Spleen (tissue), 11 donors: ENCODE measurements around the gene ST8SIA4. TPM values are rescaled to one million over a fixed set of nuclear protein-coding genes. Genes with fewer than 3 reads are reported as not detected.

Experiments used
- DNase-seq: peaks from one replicate; pipeline ENCODE4 v3.0.0-alpha.2; 2020
- H3K27ac ChIP-seq, 8 donors: fragments of 200-600 bp; sonication (generic) in 7 of 8; 1 replicate in 4 of 8; 2 replicates in 4 of 8; pipeline versions ENCODE4 v1.5.0 to v1.8.0; 2016 to 2021; ENCODE audit warnings: inconsistent platforms in 4 of 8, mild to moderate bottlenecking in 4 of 8, moderate library complexity in 1 of 8
- H3K27me3 ChIP-seq, 7 donors: fragments of 200-600 bp; sonication (generic) in 6 of 7; replicated peaks in 1 of 7; 1 replicate in 4 of 7; 2 replicates in 3 of 7; pipeline versions ENCODE4 v1.5.0 to v1.8.0; 2016 to 2021; ENCODE audit warnings: inconsistent platforms in 3 of 7, mild to moderate bottlenecking in 1 of 7
- H3K36me3 ChIP-seq, 6 donors: fragments of 200-600 bp; sonication (generic) in 5 of 6; 1 replicate in 4 of 6; 2 replicates in 2 of 6; pipeline versions ENCODE4 v1.5.0 to v1.8.0; 2016 to 2021; ENCODE audit warnings: inconsistent platforms in 2 of 6
- H3K4me1 ChIP-seq, 6 donors: fragments of 200-600 bp; sonication (generic) in 5 of 6; 1 replicate in 3 of 6; 2 replicates in 3 of 6; pipeline versions ENCODE4 v1.5.0 to v1.8.0; 2016 to 2021; ENCODE audit warnings: inconsistent platforms in 3 of 6
- H3K4me3 ChIP-seq, 8 donors: fragments of 200-600 bp; sonication (generic) in 7 of 8; 1 replicate in 4 of 8; 2 replicates in 4 of 8; pipeline versions ENCODE4 v1.5.0 to v1.8.0; 2016 to 2021; ENCODE audit warnings: inconsistent platforms in 4 of 8, mild to moderate bottlenecking in 4 of 8, moderate library complexity in 2 of 8
- H3K9me3 ChIP-seq, 8 donors: fragments of 200-600 bp; sonication (generic) in 7 of 8; 1 replicate in 4 of 8; 2 replicates in 4 of 8; pipeline versions ENCODE4 v1.5.0 to v1.8.0; 2016 to 2021; ENCODE audit warnings: inconsistent platforms in 4 of 8
- POLR2A ChIP-seq, 3 donors: fragments of 450-650 bp; IDR thresholded peaks; one replicate each; pipeline ENCODE4 v1.5.1; 2017; ENCODE audit warnings: antibody characterized with exemption in 3 of 3, mild to moderate bottlenecking in 1 of 3
- POLR2AphosphoS5 ChIP-seq, 3 donors: sonication (generic); formaldehyde crosslinking; IDR thresholded peaks; one replicate each; pipeline ENCODE4 v1.5.1; 2017; ENCODE audit warnings: antibody characterized with exemption in 3 of 3
- WGBS, 5 donors: extraction: QIAGEN DNeasy Blood & Tissue Kit in 3 of 5; methylation state at CpG; one replicate each; pipeline versions ENCODE4 v1.1.5 to v1.1.7; 2013 to 2018; 5-methylcytosine and 5-hydroxymethylcytosine counted together
- intact Hi-C: fragments of 100-400 bp; cut with DNase I; formaldehyde crosslinking; loops from one replicate; pipeline ENCODE4 v1.15.0; 2023; ENCODE audit warnings: low total_unique reads
- polyA plus RNA-seq, 3 donors: library from polyadenylated mRNA; stranded (reverse); fragments of 200-250 nt; gene quantifications; one replicate each; pipeline ENCODE4 v1.2.1, GENCODE V29; 2013
- total RNA-seq, 7 donors: library from RNA; depleted of rRNA in 3 of 7; stranded (reverse); fragments of >200 nt in 3 of 7; fragmentation: NEBNext Ultra II Directional in 4 of 7; extraction: Animal tissue kit (Norgen Biotek cat#: 25700) in 4 of 7; gene quantifications; one replicate each; pipeline versions ENCODE4 v1.1.0 to v1.2.1, GENCODE V29; 2016 to 2021
- TF ChIP-seq, protein P1 (sequence below), 11 experiments: fragments of 200-600 bp in 7 of 11; fragments of 450-650 bp in 4 of 11; sonication (generic) in 4 of 11; IDR thresholded peaks in 8 of 11; conservative IDR thresholded peaks in 3 of 11; 1 replicate in 7 of 11; 2 replicates in 4 of 11; pipeline versions ENCODE4 v1.4.0 to v1.8.0; 2016 to 2021; ENCODE audit warnings: antibody characterized with exemption in 11 of 11, inconsistent platforms in 4 of 11, mild to moderate bottlenecking in 1 of 11
- donor health status: healthy with polysubstance abuse.
- donor health status: DM: no; HTN: no; CAD: no; lungs with moderate emphysema.
- donor health status: DM: no; HTN: no; CAD: no.
- donor health status: Bipolar disorder and iron deficiency.
- donor health status: healthy.
- donor health status: DM: no; HTN: no; CAD: no.
- donor health status: DM: yes; HTN: yes; CAD: no.

Gene ST8SIA4
- total and polyA plus RNA-seq, 10 donors = 6.5 to 56.1 (median 39.7) TPM

DNA sequence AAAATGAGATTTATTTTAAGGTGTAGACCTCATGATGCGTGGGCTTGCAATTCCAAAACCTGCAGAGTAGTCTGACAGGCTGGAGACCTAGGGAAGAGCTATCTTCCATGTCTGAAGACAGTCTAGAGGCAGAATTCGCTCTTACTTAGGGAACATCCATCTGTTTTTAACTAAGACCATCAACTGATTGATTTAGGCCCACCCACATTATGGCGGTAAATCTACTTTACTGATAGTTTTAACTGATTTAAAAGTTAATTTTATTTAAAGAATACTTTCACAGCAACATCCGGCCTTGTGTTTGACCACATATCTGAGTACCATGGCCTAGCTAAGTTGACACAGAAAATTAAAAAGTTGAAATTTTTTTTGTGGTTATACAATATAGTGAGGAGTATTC, 6.0 kb upstream of the ST8SIA4 start:
- 92 to 98% (median 96%) methylated on average over 4 of the region's 4 CpGs for WGBS, 5 donors
- H3K9me3 ChIP-seq = no peaks in the 10 kb centered on the region
- TF ChIP-seq POLR2A (IDR thresholded peaks at IDR 0.05) = no peak
- no peak for TF ChIP-seq POLR2AphosphoS5 (IDR thresholded peaks at IDR 0.05)
- TF ChIP-seq, protein P1, sequence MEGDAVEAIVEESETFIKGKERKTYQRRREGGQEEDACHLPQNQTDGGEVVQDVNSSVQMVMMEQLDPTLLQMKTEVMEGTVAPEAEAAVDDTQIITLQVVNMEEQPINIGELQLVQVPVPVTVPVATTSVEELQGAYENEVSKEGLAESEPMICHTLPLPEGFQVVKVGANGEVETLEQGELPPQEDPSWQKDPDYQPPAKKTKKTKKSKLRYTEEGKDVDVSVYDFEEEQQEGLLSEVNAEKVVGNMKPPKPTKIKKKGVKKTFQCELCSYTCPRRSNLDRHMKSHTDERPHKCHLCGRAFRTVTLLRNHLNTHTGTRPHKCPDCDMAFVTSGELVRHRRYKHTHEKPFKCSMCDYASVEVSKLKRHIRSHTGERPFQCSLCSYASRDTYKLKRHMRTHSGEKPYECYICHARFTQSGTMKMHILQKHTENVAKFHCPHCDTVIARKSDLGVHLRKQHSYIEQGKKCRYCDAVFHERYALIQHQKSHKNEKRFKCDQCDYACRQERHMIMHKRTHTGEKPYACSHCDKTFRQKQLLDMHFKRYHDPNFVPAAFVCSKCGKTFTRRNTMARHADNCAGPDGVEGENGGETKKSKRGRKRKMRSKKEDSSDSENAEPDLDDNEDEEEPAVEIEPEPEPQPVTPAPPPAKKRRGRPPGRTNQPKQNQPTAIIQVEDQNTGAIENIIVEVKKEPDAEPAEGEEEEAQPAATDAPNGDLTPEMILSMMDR (IDR thresholded peaks at IDR 0.05 in 8 of 11, conservative IDR thresholded peaks at IDR 0.05 in 3 of 11) = no peak
- no peak overlapping the region for H3K4me3 ChIP-seq
- H3K36me3 ChIP-seq = no peaks in the 10 kb centered on the region
- peaks cover 0 to 27% (median 15%) of the 10 kb centered on the region in 6 donors for H3K4me1 ChIP-seq
- DNase-seq = no peak
- intact Hi-C loops = loop anchor here (10.0 kb wide), 2 partner anchors 64 to 124 kb away; no protein-coding TSS in a partner anchor
- no peak overlapping the region for H3K27ac ChIP-seq
- H3K27me3 ChIP-seq = no peaks in the 10 kb centered on the region

DNA sequence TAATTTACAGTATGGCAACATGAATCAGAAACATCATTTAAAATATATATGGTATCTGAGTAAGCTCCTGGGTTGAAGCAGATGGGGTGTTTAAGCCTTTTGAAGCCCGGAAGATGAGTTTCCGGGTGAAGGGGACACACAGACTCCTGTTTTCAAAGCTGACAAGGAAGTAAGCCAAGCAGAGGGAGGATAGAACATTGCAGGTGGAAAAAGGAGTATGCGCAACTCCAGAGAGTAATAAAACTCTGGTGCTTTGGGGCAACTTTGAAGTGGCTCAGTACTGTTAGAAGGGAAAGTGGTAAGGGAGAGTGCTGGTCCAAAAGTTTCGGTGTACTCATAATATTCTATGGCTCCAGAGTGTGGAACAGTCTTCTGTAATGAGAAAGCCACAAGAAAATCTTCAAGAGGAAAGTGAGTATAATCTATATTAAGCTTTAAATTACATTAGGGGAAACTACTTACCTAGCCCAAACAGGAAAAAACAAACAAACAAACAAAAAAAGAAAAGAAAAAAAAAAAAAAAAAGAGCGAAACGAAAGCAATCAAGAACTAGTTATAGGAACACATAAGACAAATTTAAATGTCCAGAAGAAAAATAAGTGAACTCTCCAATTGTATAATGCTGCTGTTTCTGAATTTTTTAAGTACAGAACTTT, 2.3 kb upstream of the ST8SIA4 start:
- H3K9me3 ChIP-seq = no peaks in the 10 kb centered on the region
- 68 to 77% (median 76%) methylated on average over 6 of the region's 6 CpGs for WGBS, 5 donors
- TF ChIP-seq POLR2AphosphoS5 (IDR thresholded peaks at IDR 0.05) (no peak), POLR2A (IDR thresholded peaks at IDR 0.05) (no peak)
- TF ChIP-seq, protein P1 (IDR thresholded peaks at IDR 0.05 in 8 of 11, conservative IDR thresholded peaks at IDR 0.05 in 3 of 11) = no peak
- no peak for DNase-seq
- peak overlapping the region in 7 of 8 donors; percentile 88 to 97 (median 95) for H3K27ac ChIP-seq
- peak overlapping the region in 6 of 8 donors; percentile 69 to 88 (median 74) for H3K4me3 ChIP-seq
- H3K27me3 ChIP-seq = no peaks in the 10 kb centered on the region
- H3K36me3 ChIP-seq = no peaks in the 10 kb centered on the region
- H3K4me1 ChIP-seq = peaks cover 0 to 34% (median 17%) of the 10 kb centered on the region in 6 donors
- intact Hi-C loops = loop anchor here (10.0 kb wide), 2 partner anchors 61 to 121 kb away; no protein-coding TSS in a partner anchor

DNA sequence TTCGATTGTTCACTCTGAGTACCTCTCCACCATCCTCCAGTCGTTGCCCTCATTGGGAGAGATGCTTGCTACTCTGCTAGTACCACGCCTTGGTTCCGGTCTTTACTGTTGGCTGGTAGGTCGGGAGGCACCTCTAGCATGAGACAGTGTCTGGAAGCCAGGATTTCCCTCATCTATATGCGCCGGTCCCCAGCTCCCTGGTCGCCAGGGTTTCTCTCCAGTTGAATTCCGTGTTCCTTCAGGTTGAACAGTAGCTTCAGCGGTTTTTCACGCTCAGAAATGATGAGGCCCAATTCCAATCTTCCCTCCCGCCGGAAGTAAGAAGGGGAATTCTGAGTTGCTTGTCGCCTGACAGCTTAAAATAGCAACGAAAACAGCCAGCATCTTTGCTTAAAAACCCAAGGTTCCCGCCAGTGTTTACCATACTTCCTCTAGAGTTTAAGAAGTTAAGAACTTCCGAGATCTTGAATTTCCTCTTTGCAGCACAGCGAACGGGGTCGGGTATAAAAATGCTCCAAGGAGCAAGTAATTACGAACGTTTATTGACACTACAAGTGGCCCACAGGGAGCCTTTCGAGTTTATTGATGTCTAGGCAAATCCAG, 1.3 kb upstream of the ST8SIA4 start:
- Histone ChIP-seq H3K27ac (peak overlapping the region; percentile 88 to 97 (median 94)), H3K4me1 (peaks cover 7 to 43% (median 26%) of the 10 kb centered on the region in 6 donors), H3K4me3 (peak overlapping the region; percentile 69 to 88 (median 74)), H3K36me3 (no peaks in the 10 kb centered on the region), H3K9me3 (no peaks in the 10 kb centered on the region), H3K27me3 (no peaks in the 10 kb centered on the region)
- 0 to 7% (median 1%) methylated on average over 23 of the region's 23 CpGs for WGBS, 5 donors
- peak; percentile 80 for DNase-seq
- no peak for TF ChIP-seq POLR2A (IDR thresholded peaks at IDR 0.05)
- TF ChIP-seq POLR2AphosphoS5 (IDR thresholded peaks at IDR 0.05) = peak in 1 of 3 donors; percentile 51
- intact Hi-C loops = loop anchor here (5.0 to 10.0 kb wide), 3 partner anchors 60 to 372 kb away; no protein-coding TSS in a partner anchor

DNA sequence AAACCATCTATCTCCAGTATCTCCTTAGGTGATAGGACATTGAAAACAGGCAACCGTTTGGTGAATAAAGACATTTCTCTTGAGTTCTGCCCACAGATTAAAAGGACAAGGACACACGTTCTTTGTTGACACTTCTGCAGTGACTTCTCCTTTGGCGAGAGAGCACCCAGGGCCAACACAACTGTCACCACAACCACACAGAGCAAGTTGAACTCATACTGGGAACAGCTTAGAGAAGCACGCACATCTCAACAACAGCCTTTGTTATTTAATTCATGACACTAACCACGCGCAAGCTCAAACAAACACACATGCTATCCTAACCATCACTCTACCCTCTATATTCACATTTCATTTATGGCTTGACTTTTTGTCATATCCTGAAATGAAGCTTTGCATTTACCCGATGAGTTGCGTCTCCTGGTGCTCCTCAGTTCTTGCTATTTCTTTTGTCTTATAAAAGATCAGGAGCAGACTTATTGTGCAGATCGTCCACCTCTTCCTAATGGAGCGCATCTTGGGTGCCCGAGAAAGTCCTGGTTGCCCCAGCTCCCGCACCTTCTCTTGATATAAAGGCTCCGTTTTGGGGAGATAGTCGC, 543 bp downstream of the ST8SIA4 start:
- WGBS, 5 donors = 0 to 1% (median 1%) methylated on average over 14 of the region's 14 CpGs

More for the DNA sequence above, 543 bp downstream of the ST8SIA4 start:
- no peaks in the 10 kb centered on the region for H3K27me3 ChIP-seq
- intact Hi-C loops = loop anchor here (5.0 to 10.0 kb wide), 3 partner anchors 58 to 370 kb away; no protein-coding TSS in a partner anchor
- no peaks in the 10 kb centered on the region for H3K9me3 ChIP-seq
- peak; percentile 73 for DNase-seq
- peak overlapping the region; percentile 69 to 88 (median 74) for H3K4me3 ChIP-seq
- peaks cover 18 to 61% (median 44%) of the 10 kb centered on the region in 6 donors for H3K4me1 ChIP-seq
- TF ChIP-seq, protein P1 (IDR thresholded peaks at IDR 0.05 in 8 of 11, conservative IDR thresholded peaks at IDR 0.05 in 3 of 11) = peak in 1 of 11 experiments; percentile 2
- TF ChIP-seq POLR2A (IDR thresholded peaks at IDR 0.05) (peak in 1 of 3 donors; percentile 9), POLR2AphosphoS5 (IDR thresholded peaks at IDR 0.05) (no peak)
- no peaks in the 10 kb centered on the region for H3K36me3 ChIP-seq
- H3K27ac ChIP-seq = peak overlapping the region; percentile 88 to 97 (median 94)
